ENCODE results near the gene TRERF1.

Gene TRERF1

GRCh38 chr6:42222448-42222847 lies 229.3 kb downstream of the TRERF1 start:
- Histone ChIP-seq H2AK5ac (ENCODE audit: low read length, severe bottlenecking) (no peak overlapping the region), H3K14ac (ENCODE audit: low read length in 2 of 2) (no peak overlapping the region), H3K4me1 (ENCODE audit: control insufficient read depth, insufficient read depth, low read depth, low read length) (peaks cover 15% of the 10 kb centered on the region), H3K4ac (ENCODE audit: low read depth in 1 of 2, low read length in 2 of 2) (no peak overlapping the region), H2BK120ac (ENCODE audit: low read depth, low read length) (no peak overlapping the region), H3K9me3 (ENCODE audit: control insufficient read depth, low read length) (no peaks in the 10 kb centered on the region), H3K27me3 (ENCODE audit: control insufficient read depth in 1 of 2, insufficient read depth in 1 of 2, low read length in 2 of 2) (no peaks in the 10 kb centered on the region), H3K36me3 (ENCODE audit: control insufficient read depth in 1 of 2, insufficient read depth in 2 of 2, low read depth in 1 of 2, low read length in 2 of 2) (peaks cover 0 to 10% of the 10 kb centered on the region in 2 experiments), H3K23ac (ENCODE audit: low read length in 2 of 2) (no peak overlapping the region), H4K91ac (ENCODE audit: low read length) (no peak overlapping the region), H3K27ac (ENCODE audit: low read length, poor library complexity, severe bottlenecking) (no peak overlapping the region), H3K4me2 (ENCODE audit: low read length, poor library complexity, severe bottlenecking) (no peak overlapping the region), H3K79me1 (replicated peaks; ENCODE audit: low read length, poor library complexity, severe bottlenecking) (no peaks in the 10 kb centered on the region), H3K18ac (ENCODE audit: low read depth in 1 of 2, low read length in 2 of 2) (no peak overlapping the region), H2BK15ac (ENCODE audit: low read depth, poor library complexity, severe bottlenecking) (no peak overlapping the region), H2AFZ (ENCODE audit: low read depth, low read length) (no peak overlapping the region), H4K8ac (ENCODE audit: low read length) (no peak overlapping the region), H3K4me3 (ENCODE audit: insufficient read depth in 1 of 2, low read depth in 1 of 2, low read length in 2 of 2) (no peak overlapping the region), H3K9ac (ENCODE audit: low read length) (no peak overlapping the region), H2BK5ac (ENCODE audit: low read depth, low read length, poor library complexity, severe bottlenecking) (no peak overlapping the region), H2BK12ac (ENCODE audit: low read length in 2 of 2) (no peak overlapping the region)
- no peak for DNase-seq
- WGBS = 95% methylated on average over 5 of the region's 7 CpGs

DNA sequence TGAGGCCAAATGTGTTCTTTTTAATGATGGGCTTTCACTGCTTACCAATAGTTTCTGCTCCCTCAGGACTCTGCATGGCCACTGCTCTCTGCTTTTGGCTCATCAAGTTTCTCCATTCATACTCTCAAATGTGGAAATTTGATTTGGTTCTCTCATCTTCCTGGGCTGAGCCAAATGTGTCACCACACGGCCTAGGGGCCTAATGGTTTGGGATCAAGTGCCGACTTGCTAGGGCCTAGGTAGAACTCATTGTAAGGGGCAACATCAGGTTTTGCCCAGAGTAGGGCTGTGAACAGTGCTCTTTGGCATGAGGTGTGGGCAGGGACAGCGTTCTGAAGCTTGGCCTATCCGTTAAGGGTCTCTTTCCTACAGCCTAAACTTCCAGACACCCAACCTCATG lies 230.2 kb downstream of the TRERF1 start:
- H2AFZ ChIP-seq (ENCODE audit: low read depth, low read length) = no peak overlapping the region
- DNase-seq = no peak
- H3K4ac ChIP-seq (ENCODE audit: low read depth in 1 of 2, low read length in 2 of 2) = no peak overlapping the region
- H3K4me1 ChIP-seq (ENCODE audit: control insufficient read depth, insufficient read depth, low read depth, low read length) = peaks cover 12% of the 10 kb centered on the region
- no peak overlapping the region for H2BK12ac ChIP-seq (ENCODE audit: low read length in 2 of 2)
- no peak overlapping the region for H2AK5ac ChIP-seq (ENCODE audit: low read length, severe bottlenecking)
- no peak overlapping the region for H3K9ac ChIP-seq (ENCODE audit: low read length)
- peaks cover 0 to under 1% of the 10 kb centered on the region in 2 experiments for H3K36me3 ChIP-seq (ENCODE audit: control insufficient read depth in 1 of 2, insufficient read depth in 2 of 2, low read depth in 1 of 2, low read length in 2 of 2)
- no peak overlapping the region for H3K27ac ChIP-seq (ENCODE audit: low read length, poor library complexity, severe bottlenecking)
- no peaks in the 10 kb centered on the region for H3K27me3 ChIP-seq (ENCODE audit: control insufficient read depth in 1 of 2, insufficient read depth in 1 of 2, low read length in 2 of 2)
- no peak overlapping the region for H3K23ac ChIP-seq (ENCODE audit: low read length in 2 of 2)
- 91% methylated on average over 3 of the region's 4 CpGs for WGBS
- no peak overlapping the region for H2BK120ac ChIP-seq (ENCODE audit: low read depth, low read length)
- H3K4me3 ChIP-seq (ENCODE audit: insufficient read depth in 1 of 2, low read depth in 1 of 2, low read length in 2 of 2) = no peak overlapping the region
- H2BK5ac ChIP-seq (ENCODE audit: low read depth, low read length, poor library complexity, severe bottlenecking) = no peak overlapping the region
- H3K79me1 ChIP-seq (replicated peaks; ENCODE audit: low read length, poor library complexity, severe bottlenecking) = peaks cover 3% of the 10 kb centered on the region
- H3K9me3 ChIP-seq (ENCODE audit: control insufficient read depth, low read length) = no peaks in the 10 kb centered on the region
- no peak overlapping the region for H4K91ac ChIP-seq (ENCODE audit: low read length)
- H4K8ac ChIP-seq (ENCODE audit: low read length) = no peak overlapping the region
- no peak overlapping the region for H2BK15ac ChIP-seq (ENCODE audit: low read depth, poor library complexity, severe bottlenecking)
- H3K4me2 ChIP-seq (ENCODE audit: low read length, poor library complexity, severe bottlenecking) = no peak overlapping the region
- H3K18ac ChIP-seq (ENCODE audit: low read depth in 1 of 2, low read length in 2 of 2) = no peak overlapping the region
- no peak overlapping the region for H3K14ac ChIP-seq (ENCODE audit: low read length in 2 of 2)

GRCh38 chr6:42220807-42221206 lies 230.9 kb downstream of the TRERF1 start:
- Histone ChIP-seq H3K4me3 (ENCODE audit: insufficient read depth in 1 of 2, low read depth in 1 of 2, low read length in 2 of 2) (no peak overlapping the region), H3K79me1 (replicated peaks; ENCODE audit: low read length, poor library complexity, severe bottlenecking) (peaks cover 3% of the 10 kb centered on the region), H3K4me1 (ENCODE audit: control insufficient read depth, insufficient read depth, low read depth, low read length) (peaks cover 12% of the 10 kb centered on the region), H2BK120ac (ENCODE audit: low read depth, low read length) (no peak overlapping the region), H4K8ac (ENCODE audit: low read length) (no peak overlapping the region), H3K4ac (ENCODE audit: low read depth in 1 of 2, low read length in 2 of 2) (no peak overlapping the region), H3K14ac (ENCODE audit: low read length in 2 of 2) (no peak overlapping the region), H2BK5ac (ENCODE audit: low read depth, low read length, poor library complexity, severe bottlenecking) (no peak overlapping the region), H3K27me3 (ENCODE audit: control insufficient read depth in 1 of 2, insufficient read depth in 1 of 2, low read length in 2 of 2) (no peaks in the 10 kb centered on the region), H3K9ac (ENCODE audit: low read length) (no peak overlapping the region), H3K9me3 (ENCODE audit: control insufficient read depth, low read length) (no peaks in the 10 kb centered on the region), H3K4me2 (ENCODE audit: low read length, poor library complexity, severe bottlenecking) (no peak overlapping the region), H3K23ac (ENCODE audit: low read length in 2 of 2) (no peak overlapping the region), H2AFZ (ENCODE audit: low read depth, low read length) (no peak overlapping the region), H3K36me3 (ENCODE audit: control insufficient read depth in 1 of 2, insufficient read depth in 2 of 2, low read depth in 1 of 2, low read length in 2 of 2) (no peaks in the 10 kb centered on the region), H4K91ac (ENCODE audit: low read length) (no peak overlapping the region), H3K18ac (ENCODE audit: low read depth in 1 of 2, low read length in 2 of 2) (no peak overlapping the region), H3K27ac (ENCODE audit: low read length, poor library complexity, severe bottlenecking) (no peak overlapping the region), H2BK12ac (ENCODE audit: low read length in 2 of 2) (no peak overlapping the region), H2BK15ac (ENCODE audit: low read depth, poor library complexity, severe bottlenecking) (no peak overlapping the region), H2AK5ac (ENCODE audit: low read length, severe bottlenecking) (peak overlapping the region; percentile 61)
- 92% methylated on average over 6 of the region's 6 CpGs for WGBS
- DNase-seq = no peak

DNA sequence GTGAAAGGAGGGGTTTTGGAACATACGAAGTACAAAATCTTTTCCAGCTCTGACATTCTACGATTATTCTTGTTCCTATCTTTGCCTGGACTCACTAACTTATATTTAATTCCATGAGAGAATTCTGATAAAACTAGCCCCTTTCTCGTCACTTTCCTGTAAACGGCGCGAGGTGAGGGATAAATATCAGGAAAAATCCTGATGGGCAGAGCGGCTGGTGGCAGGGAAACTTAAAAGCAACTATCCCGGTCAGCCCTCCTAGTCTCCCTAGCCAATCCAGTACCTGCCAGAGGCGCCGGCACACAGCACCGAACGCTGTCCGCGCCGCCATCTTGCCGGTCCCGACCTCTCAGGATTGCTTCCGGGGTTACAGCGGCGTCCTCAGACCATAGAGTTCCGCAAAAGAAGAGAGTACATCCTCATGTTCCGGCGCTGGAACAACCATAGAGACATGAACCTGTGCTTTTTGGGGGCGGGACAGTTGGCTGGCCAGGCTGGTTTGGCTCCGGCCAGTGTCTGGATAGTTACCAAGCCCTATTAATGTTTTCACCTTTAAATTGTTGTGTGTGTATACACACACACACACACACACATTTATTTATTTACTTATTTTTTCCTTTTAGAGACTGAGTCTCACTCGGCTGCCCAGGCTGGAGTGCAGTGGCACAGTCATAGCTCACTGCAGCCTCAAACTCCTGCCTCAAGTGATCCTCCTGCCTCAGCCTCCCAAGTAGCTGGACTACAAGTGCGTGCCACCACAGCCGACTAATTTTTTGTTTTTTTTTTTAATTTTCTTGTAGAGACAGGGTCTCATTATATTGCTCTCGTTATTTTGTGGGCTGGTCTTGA lies 234.0 kb downstream of the TRERF1 start, which contains the start of gene MRPS10:
TSS of gene MRPS10 (minus strand) at position 343 of the 849 bp plus-strand sequence. CDS start at position 331, 12 bp downstream.
- H3K9me3 ChIP-seq (ENCODE audit: control insufficient read depth, low read length) = no peaks in the 10 kb centered on the region
- peak within 1 kb of the TSS; percentile 74 to 98 for H3K4me3 ChIP-seq (ENCODE audit: insufficient read depth in 1 of 2, low read depth in 1 of 2, low read length in 2 of 2)
- peak within 1 kb of the TSS; percentile 89 for H3K27ac ChIP-seq (ENCODE audit: low read length, poor library complexity, severe bottlenecking)
- no peak within 1 kb of the TSS for H3K18ac ChIP-seq (ENCODE audit: low read depth in 1 of 2, low read length in 2 of 2)
- no peak within 1 kb of the TSS for H4K91ac ChIP-seq (ENCODE audit: low read length)
- H2BK15ac ChIP-seq (ENCODE audit: low read depth, poor library complexity, severe bottlenecking) = no peak within 1 kb of the TSS
- H3K36me3 ChIP-seq (ENCODE audit: control insufficient read depth in 1 of 2, insufficient read depth in 2 of 2, low read depth in 1 of 2, low read length in 2 of 2) = peaks cover 5 to 16% of the 10 kb centered on the region in 2 experiments
- peaks cover 10% of the 10 kb centered on the region for H3K79me1 ChIP-seq (replicated peaks; ENCODE audit: low read length, poor library complexity, severe bottlenecking)
- H3K27me3 ChIP-seq (ENCODE audit: control insufficient read depth in 1 of 2, insufficient read depth in 1 of 2, low read length in 2 of 2) = no peaks in the 10 kb centered on the region
- no peak within 1 kb of the TSS for H2BK12ac ChIP-seq (ENCODE audit: low read length in 2 of 2)
- no peak within 1 kb of the TSS for H3K23ac ChIP-seq (ENCODE audit: low read length in 2 of 2)
- peak within 1 kb of the TSS; percentile 88 for H2AFZ ChIP-seq (ENCODE audit: low read depth, low read length)
- H3K4ac ChIP-seq (ENCODE audit: low read depth in 1 of 2, low read length in 2 of 2) = no peak within 1 kb of the TSS
- H3K14ac ChIP-seq (ENCODE audit: low read length in 2 of 2) = no peak within 1 kb of the TSS
- peak within 1 kb of the TSS; percentile 86 for H3K4me2 ChIP-seq (ENCODE audit: low read length, poor library complexity, severe bottlenecking)
- 15% methylated on average over 27 of the region's 29 CpGs for WGBS
- no peak within 1 kb of the TSS for H2AK5ac ChIP-seq (ENCODE audit: low read length, severe bottlenecking)
- no peak within 1 kb of the TSS for H2BK5ac ChIP-seq (ENCODE audit: low read depth, low read length, poor library complexity, severe bottlenecking)
- peak within 1 kb of the TSS; percentile 99 for H3K9ac ChIP-seq (ENCODE audit: low read length)
- H2BK120ac ChIP-seq (ENCODE audit: low read depth, low read length) = no peak within 1 kb of the TSS
- H3K4me1 ChIP-seq (ENCODE audit: control insufficient read depth, insufficient read depth, low read depth, low read length) = peaks cover 12% of the 10 kb centered on the region
- peak; percentile 96 for DNase-seq
- peak within 1 kb of the TSS; percentile 77 for H4K8ac ChIP-seq (ENCODE audit: low read length)

Data from mesenchymal stem cell (in vitro differentiated cells and primary cell).